Nephron (organoid): ENCODE data around the gene CDC37.
"Not testable (repeated sequence)": the region's sequence is repeated elsewhere in the genome, so short reads cannot be mapped to it uniquely, and the experiment has no call there.

Source experiments
- H3K27ac Mint-ChIP-seq, 3 experiments: 2 replicates each; pipeline ENCODE4 v1.8.0; 2020; ENCODE audit warnings: mixed read lengths in 3 of 3, mild to moderate bottlenecking in 2 of 3, moderate library complexity in 1 of 3
- H3K27me3 Mint-ChIP-seq: 2 replicates; pipeline ENCODE4 v1.8.0; 2021; ENCODE audit warnings: low read depth, mild to moderate bottlenecking, moderate library complexity, mixed read lengths
- H3K36me3 Mint-ChIP-seq: 2 replicates; pipeline ENCODE4 v1.8.0; 2020; ENCODE audit warnings: low read depth, mixed read lengths
- H3K4me1 Mint-ChIP-seq: 2 replicates; pipeline ENCODE4 v1.8.0; 2020; ENCODE audit warnings: mixed read lengths
- H3K4me3 Mint-ChIP-seq, 3 experiments: 2 replicates each; pipeline ENCODE4 v1.8.0; 2020; ENCODE audit warnings: mild to moderate bottlenecking in 3 of 3, mixed read lengths in 3 of 3, moderate library complexity in 2 of 3
- H3K9me3 Mint-ChIP-seq: 2 replicates; pipeline ENCODE4 v1.8.0; 2020; ENCODE audit warnings: mixed read lengths
- CTCF ChIP-seq, 3 experiments: fragments of 200-600 bp; sonication (generic); IDR thresholded peaks; one replicate each; pipeline ENCODE4 v1.5.0; 2021; ENCODE audit warnings: antibody characterized with exemption in 3 of 3; ENCODE audit not compliant: unreplicated experiment in 3 of 3

Gene CDC37

GRCh38 chr19:10412257-10412977 lies 9.1 kb upstream of the CDC37 start:
- TF ChIP-seq CTCF (IDR thresholded peaks at IDR 0.05; ENCODE audit: unreplicated experiment in 3 of 3), result no peak
- H3K9me3 Mint-ChIP-seq, result no peaks in the 10 kb centered on the region
- H3K27ac Mint-ChIP-seq, result no peak overlapping the region
- H3K36me3 Mint-ChIP-seq, result no peaks in the 10 kb centered on the region
- H3K4me1 Mint-ChIP-seq, result peaks cover 6% of the 10 kb centered on the region
- no peak overlapping the region for H3K4me3 Mint-ChIP-seq
- H3K27me3 Mint-ChIP-seq, result peaks cover 82% of the 10 kb centered on the region

DNA sequence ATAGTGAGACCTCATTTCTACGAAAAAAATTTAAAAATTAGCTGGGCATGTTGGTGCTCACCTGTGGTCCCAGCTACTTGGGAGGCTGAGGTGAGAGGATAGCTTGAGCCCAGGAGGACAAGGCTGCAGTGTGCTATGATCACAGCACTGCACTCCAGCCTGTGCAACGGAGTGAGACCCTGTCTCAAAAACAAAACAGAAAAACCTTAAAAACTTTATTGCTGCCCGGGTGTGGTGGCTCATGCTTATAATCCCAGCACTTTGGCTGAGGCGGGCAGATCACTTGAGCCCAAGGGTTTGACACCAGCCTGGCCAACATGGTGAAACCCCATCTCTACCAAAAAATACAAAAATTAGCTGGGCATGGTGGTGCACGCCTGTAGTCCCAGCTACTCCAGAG lies 7.9 kb upstream of the CDC37 start:
- H3K4me1 Mint-ChIP-seq, H3K4me3 Mint-ChIP-seq, H3K36me3 Mint-ChIP-seq, H3K9me3 Mint-ChIP-seq, H3K27ac Mint-ChIP-seq: not testable (repeated sequence)
- peaks cover 81% of the 10 kb centered on the region for H3K27me3 Mint-ChIP-seq

- Mint-ChIP-seq H3K27ac (no peak overlapping the region), H3K4me1 (peaks cover 6% of the 10 kb centered on the region), H3K36me3 (no peaks in the 10 kb centered on the region), H3K4me3 (peak overlapping the region in 1 of 3 experiments; percentile 20), H3K27me3 (peaks cover 82% of the 10 kb centered on the region), H3K9me3 (no peaks in the 10 kb centered on the region)
- TF ChIP-seq CTCF (IDR thresholded peaks at IDR 0.05; ENCODE audit: unreplicated experiment in 3 of 3), result no peak
These were observed 5.4 kb upstream of the CDC37 start for GRCh38 chr19:10408511-10409283.

DNA sequence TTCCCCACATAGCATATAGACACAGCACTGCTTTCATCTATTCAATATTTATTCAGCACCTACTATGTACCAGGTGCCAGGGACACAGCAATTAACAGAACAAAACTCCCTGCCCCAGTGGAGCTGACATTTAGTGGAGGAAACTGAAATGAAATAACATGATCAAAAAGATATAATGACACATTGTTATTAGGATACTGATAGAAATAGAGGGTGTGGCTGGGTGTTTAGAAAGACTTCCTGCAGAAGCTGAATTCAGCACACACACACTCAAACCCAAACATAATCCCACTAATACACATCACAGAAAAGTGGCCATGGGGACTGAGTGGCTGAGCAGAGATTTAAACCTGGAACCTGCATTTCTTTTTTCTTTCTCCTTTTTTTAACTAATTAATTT lies 3.8 kb upstream of the CDC37 start:
- Mint-ChIP-seq H3K4me3 (peak overlapping the region in 2 of 3 experiments; percentile 12 to 49), H3K4me1 (peaks cover 12% of the 10 kb centered on the region), H3K9me3 (no peaks in the 10 kb centered on the region), H3K27me3 (peaks cover 74% of the 10 kb centered on the region), H3K36me3 (no peaks in the 10 kb centered on the region), H3K27ac (no peak overlapping the region)
- TF ChIP-seq CTCF (IDR thresholded peaks at IDR 0.05; ENCODE audit: unreplicated experiment in 3 of 3), result no peak

DNA sequence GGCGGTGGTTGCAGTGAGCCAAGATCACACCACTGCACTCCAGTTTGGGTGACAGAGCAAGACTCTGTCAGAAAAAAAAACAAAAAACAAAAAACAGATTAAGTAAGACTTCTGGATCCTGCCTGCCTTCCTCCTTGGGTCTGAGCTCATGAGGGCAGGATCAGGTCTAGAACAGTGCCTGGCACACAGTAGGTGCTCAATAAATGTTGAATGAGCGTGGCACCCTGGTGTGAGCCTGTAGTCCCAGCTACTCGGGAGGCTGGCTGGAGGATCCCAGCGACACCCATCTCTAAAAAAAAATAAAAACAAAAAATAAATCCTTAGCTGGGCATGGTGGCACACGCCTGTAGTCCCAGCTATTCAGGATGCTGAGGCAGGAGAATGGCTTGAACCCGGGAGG lies 2.8 kb upstream of the CDC37 start:
- Mint-ChIP-seq H3K9me3 (no peaks in the 10 kb centered on the region), H3K4me3 (no peak overlapping the region), H3K4me1 (peaks cover 18% of the 10 kb centered on the region), H3K27me3 (peaks cover 67% of the 10 kb centered on the region), H3K27ac (no peak overlapping the region), H3K36me3 (no peaks in the 10 kb centered on the region)
- TF ChIP-seq CTCF (IDR thresholded peaks at IDR 0.05; ENCODE audit: unreplicated experiment in 3 of 3), result no peak

DNA sequence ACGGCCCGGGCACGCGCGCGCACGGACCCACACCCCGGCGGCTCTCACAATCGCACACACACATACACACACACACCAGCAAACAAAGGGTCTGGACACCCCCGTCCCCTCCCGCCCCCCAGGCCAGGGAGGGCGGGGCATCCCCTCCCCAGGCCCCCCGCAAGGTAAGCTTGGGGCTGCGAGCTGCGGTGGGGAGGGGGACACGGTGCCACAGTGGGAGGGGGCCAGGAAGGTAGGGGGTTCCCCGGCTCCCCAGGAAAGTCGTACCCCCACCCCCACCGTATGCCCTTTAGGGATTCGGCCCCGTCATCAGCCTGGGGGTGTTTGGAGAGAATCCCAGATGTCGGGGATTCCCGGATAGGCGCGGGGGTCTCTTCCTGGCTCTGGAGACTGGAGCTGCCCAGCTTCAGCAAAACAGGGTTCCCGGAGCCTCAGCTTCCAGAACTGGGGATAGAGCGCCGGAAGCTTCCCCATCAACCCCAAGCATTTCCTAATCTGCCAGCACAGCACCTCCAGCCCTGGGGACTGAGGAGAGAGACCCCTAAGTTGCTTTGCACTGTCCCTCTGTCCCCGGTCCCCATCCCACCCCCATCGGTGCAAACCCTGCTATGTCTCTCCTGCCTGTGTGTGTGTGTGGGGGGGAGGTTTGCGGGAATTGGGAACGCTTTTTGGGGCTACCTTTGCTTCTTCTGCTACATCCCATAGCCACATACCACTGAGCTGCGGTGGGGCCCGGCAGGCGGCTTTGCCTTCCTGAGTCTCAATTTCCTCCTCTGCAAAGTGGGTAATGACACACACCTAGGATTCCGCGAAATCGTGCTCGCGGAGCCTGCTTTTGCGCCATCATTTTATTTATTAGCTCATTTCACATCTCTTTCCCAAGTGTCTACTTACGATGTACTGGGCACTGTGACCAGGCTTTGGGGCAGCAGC lies 1.8 kb upstream of the CDC37 start:
- Mint-ChIP-seq H3K27me3 (peaks cover 66% of the 10 kb centered on the region), H3K36me3 (no peaks in the 10 kb centered on the region), H3K9me3 (no peaks in the 10 kb centered on the region), H3K4me3 (peak overlapping the region; percentile 98 to 99 (median 99)), H3K4me1 (peaks cover 22% of the 10 kb centered on the region), H3K27ac (peak overlapping the region in 1 of 3 experiments; percentile 40)
- TF ChIP-seq CTCF (IDR thresholded peaks at IDR 0.05; ENCODE audit: unreplicated experiment in 3 of 3), result no peak
